HG03196 (cell line): ENCODE measurements around the gene BCAP31.
"Not testable (repeated sequence)": the region's sequence is repeated elsewhere in the genome, so short reads cannot be mapped to it uniquely, and the experiment has no call there.

ENCODE experiments used
- ATAC-seq: cut with Tn5 transposase; IDR thresholded peaks from one replicate; pipeline ENCODE4 v1.9.1; 2021; ENCODE audit not compliant: unreplicated experiment

BCAP31 gene

DNA sequence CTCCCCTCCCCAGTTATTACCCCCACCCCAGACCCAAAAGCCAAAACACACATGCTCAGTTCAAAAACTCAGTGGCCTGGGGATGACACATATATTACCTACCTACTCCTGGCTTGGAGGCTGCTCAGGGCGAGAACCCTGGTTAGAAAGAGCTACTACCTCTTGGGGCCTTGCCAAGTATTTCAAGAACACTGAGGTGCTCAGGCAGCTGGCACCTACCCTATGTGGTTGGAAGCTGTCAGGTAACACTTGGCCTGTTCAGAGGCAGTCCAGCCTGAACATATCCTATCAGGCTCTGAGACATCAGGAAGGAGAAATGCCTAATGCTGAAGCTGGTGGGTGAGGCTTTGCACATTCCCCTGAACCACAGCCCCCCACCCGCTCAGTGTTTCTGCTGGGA, 4.9 kb downstream of the BCAP31 start:
- no peak for ATAC-seq

GRCh38 chrX:153717445-153717844, 6.7 kb downstream of the BCAP31 start:
- ATAC-seq: no peak

DNA sequence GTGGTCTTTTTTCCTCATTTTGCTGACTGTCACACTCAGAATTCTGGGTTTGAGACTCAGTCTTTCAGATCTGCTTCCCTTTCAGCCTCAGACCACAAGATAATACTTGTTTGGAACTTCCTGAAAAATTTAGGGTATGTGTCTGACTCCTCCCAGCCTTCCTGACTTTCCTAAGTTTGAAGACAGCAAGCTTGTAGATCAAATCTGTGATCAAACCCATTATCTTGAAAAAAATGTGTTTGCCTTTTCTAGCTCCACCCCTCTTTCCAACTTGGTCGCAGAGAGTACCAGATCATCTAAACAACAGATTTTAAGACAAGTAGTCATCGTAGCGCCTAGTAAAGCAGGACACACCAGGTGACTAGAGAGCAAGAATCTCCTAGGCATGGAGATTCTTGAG, 9.9 kb downstream of the BCAP31 start:
- no peak for ATAC-seq

GRCh38 chrX:153709726-153710674, 14.2 kb downstream of the BCAP31 start:
- ATAC-seq: no peak

GRCh38 chrX:153708415-153708814, 15.8 kb downstream of the BCAP31 start:
- no peak for ATAC-seq

- no peak for ATAC-seq
Observed at GRCh38 chrX:153707406-153707805, 16.8 kb downstream of the BCAP31 start.

DNA sequence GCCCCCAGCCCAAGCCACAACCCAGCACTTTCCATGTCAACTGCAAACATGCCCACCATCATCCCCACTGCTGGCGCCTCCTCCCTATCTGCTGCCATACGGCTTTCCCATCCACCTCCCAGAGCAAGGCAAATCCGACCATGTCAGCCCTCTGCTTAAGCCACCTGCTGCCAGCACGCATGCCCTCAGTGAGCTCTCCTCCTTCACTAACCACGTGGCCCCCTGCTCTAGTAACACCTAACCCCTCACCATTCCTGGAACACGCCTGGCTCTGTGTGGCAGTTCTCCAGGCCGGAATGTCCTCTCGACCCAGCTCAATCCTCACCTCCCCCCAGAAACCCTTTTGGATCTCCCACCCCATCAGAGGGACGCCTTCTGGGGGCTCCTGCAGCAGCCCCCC, 17.4 kb downstream of the BCAP31 start:
- no peak for ATAC-seq

DNA sequence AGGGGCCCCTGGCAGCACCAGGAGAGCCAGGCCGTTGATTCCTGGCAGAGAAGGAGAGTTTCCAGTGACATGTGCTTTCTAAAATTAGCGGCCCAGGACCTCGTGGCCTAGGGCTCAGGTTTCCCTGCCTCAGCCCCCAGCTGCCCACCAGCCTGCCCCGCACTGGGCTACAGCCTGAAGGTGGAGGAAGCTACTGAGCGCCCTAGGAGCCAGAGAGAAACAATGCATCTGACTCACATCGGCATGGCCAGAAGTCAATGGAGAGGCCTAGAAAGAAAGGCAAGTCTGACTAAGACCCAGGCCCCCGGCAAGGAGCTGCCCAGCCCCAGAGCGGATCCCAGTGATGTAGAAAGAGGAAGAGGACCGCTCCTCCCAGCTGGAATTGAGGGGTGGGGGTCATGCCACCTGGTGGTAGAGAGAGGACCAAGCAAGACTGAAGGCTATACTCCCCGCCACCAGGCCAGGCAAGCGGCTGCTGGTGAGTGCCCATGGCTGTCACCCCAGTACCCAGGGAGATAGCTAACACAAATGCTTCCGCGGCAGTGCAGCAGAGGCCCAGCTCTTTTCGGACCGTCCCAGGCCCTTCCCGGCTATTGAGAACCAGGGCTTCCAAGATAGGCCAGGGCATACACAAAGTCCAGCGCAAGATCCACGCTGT, 18.7 kb downstream of the BCAP31 start:
- not testable (repeated sequence) for ATAC-seq

DNA sequence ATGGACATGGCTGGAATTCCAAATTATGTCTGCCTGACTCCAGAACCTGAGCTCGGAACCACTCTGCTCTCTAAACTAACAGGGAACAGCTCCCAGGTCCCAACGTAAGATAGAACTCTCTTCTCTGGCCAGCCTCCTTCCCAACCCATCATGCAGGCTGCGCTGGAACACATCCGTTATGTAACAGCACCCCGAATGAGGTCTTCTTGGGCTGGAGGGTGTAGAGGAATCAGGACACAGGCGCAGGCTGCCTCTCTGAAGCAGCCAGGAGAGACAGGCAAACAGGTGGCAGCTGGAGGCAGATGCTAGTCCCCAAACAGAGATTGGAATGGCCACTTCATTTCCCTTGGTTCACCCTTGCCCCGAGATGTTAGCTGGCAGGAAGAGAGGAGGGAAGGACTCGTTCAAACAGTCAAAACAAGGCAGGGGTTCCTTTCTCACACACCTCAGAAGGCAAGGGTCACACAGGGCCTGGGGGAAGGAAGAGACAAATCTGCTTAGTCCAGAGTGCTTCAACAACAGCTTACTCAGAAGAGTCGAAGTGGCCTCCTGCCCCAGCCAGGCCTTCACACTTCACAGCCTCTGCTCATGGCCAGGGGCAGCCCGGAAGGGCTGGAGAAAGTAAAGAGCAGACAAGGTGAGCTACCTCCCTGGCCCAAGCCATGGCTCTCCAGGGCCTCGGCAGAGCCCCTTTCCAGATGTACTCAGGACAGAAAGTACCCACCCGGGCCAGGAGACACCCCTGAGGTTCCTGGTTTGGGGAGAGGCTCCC, 19.4 kb downstream of the BCAP31 start:
- ATAC-seq: not testable (repeated sequence)

DNA sequence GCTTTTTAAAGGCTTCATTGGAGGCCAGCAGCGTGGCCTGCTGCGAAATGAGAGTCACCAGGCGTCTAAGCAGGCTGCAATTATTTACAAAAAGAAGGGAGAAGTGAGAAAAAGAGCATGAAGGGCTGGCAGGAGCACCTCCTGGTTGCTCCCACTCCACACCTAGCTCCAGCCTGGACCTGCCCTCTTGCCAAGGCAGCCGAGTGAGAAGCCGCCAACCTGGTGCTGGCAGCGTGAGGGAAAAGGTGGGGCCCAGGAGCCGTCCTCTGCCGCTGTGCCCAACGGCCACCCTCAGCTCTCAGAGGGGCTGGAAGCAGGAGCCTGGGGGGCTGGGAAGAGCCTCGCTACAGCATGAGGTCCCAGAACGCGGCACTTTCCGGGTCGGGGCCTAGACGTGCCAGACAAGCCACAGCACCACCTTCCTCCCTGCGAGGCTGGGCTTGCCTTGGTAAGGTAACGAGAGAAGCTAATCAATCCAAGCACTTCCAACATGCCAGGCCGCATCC, 20.1 kb downstream of the BCAP31 start:
- no peak for ATAC-seq

- no peak for ATAC-seq
Observed at GRCh38 chrX:153703036-153703370, 21.2 kb downstream of the BCAP31 start.

GRCh38 chrX:153702336-153703035, 21.7 kb downstream of the BCAP31 start:
- ATAC-seq: no peak

- no peak for ATAC-seq
Observed at GRCh38 chrX:153701706-153702105, 22.5 kb downstream of the BCAP31 start.

DNA sequence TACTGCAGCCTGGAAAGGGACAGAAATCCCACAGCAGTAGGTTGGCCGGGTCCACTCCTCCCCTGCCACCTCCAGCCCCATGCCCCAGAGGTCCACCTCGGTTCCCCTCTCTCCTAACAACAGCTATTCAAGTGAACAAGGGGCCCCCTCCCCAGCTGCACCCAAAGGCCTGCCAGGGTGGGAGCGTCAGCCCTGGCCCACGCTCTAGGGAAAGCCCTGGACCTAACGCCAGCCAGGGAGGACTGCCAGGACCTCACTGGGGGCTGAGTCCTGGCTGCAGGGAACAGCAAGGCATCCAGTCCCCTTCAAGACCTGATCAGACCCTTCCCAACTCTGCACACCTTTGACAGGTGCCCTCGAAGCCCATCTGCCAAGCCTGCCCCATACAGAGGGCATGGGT, 23.2 kb downstream of the BCAP31 start:
- no peak for ATAC-seq

DNA sequence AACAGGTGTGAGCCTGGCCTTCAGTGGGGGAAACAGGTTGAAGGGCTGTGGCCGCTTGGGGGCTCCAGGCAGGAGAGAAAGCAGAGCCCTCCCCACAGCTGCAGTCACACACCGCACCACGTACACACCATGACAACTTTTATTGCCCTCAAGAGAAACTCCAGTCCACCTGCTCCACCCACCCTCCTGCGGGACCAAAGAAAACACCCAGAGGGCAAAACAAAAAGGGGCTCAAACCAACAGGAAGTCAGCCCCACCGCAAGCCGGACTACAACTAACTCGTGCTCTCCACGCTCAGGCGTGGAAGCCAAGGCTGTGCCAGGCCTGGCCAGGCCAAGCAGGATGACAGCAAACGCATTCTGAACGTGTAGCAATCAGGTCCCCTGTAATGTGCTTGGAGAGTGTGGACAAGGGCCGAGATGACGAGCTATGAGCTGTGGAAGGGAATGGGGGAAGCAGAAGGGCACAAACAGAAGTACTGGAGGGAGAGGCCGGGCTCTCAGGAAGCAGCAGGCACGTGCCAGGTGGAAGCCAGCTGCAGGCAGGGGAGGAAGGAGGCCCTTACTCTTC, 23.7 kb downstream of the BCAP31 start:
- ATAC-seq: no peak

- not testable (repeated sequence) for ATAC-seq
Observed at GRCh38 chrX:153699784-153700371, 24.3 kb downstream of the BCAP31 start.

GRCh38 chrX:153699210-153699783, 24.9 kb downstream of the BCAP31 start:
- not testable (repeated sequence) for ATAC-seq

DNA sequence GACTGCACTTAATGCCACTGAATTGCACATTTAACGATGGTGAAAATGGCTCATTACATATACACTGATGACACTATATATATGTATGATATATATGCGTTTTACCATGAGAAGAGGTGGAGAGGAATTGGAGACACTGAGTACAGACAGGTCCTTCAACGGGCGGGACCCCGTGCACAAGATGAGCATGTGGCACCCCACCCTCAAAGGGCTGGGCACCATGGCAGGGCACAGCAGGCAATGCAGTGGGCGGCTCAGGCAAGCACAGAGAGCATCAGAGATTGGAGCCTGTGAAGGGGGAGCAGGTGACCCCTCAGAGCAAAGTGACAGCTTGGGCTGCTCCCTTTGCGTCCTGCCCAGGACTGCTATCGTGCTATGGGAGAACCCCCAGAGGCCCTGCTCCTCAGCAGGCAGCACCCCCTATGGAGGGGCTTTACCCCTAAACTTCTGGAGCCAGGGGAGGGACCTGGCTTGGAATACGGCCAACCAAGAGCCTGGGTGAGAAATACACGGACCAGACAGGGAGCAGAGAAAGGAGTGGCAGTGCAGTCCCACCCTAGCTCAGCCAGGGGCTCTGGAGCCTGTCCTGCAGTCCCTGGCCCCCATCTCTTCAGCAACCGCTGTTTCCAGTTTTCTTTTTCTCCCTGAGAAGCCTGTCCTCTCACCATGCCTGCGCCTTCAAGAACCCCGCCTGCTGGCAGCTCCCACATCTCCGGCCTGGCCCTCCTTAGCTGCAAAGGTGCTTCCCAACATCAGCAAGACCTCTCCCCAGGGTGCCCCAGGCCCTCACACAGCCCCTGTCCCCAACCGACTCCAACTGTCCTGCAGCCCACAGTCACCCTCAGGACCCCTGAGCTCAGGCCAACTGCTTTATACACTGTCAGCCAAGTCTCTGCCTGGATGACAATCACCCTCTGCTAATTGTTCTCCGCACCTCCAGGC, 26.0 kb downstream of the BCAP31 start:
- ATAC-seq: no peak
